A673 (cell line): Measurements from ENCODE around the gene CTDSP2. TPM values are rescaled to one million over a fixed set of nuclear protein-coding genes. Genes with fewer than 3 reads are reported as not detected.

ENCODE experiments used
- BruUV-seq: library from RNA; stranded (reverse); fragments of 400-500 nt; replicated peaks from 2 replicates; lab custom pipeline; 2021; lab: Mats Ljungman, UMichigan
- CTCF ChIA-PET: fragments of 300-600 bp; sonication (Branson Sonifier 250); formaldehyde crosslinking; loops from one replicate; lab custom pipeline; 2022; ENCODE audit warnings: antibody characterized with exemption; lab: Charles Lee
- POLR2A ChIA-PET: fragments of 300-600 bp; sonication (Branson Sonifier 250); formaldehyde crosslinking; loops from one replicate; lab custom pipeline; 2022; ENCODE audit warnings: antibody characterized with exemption; ENCODE audit not compliant: low non-redundant PET; lab: Charles Lee
- DNase-seq: peaks from one replicate; pipeline ENCODE4 v3.0.0-alpha.2; 2015; ENCODE audit warnings: low spot score
- H3K27ac ChIP-seq: fragments of 200-600 bp; sonication (generic); 2 replicates; pipeline ENCODE4 v1.5.1; 2016; ENCODE audit warnings: mixed run types, low read depth, mild to moderate bottlenecking, mixed read lengths, antibody characterized with exemption, low read length; ENCODE audit not compliant: poor library complexity, severe bottlenecking
- H3K27me3 ChIP-seq: fragments of 200-600 bp; sonication (generic); replicated peaks from 2 replicates; pipeline ENCODE4 v1.6.1; 2017; ENCODE audit warnings: mixed run types, low read depth, mild to moderate bottlenecking, mixed read lengths, antibody characterized with exemption, low read length; ENCODE audit not compliant: insufficient read depth, poor library complexity
- H3K36me3 ChIP-seq: fragments of 200-600 bp; sonication (generic); 2 replicates; pipeline ENCODE4 v1.6.1; 2016; ENCODE audit warnings: mixed run types, mild to moderate bottlenecking, mixed read lengths, antibody characterized with exemption, low read length; ENCODE audit not compliant: insufficient read depth, poor library complexity, severe bottlenecking
- H3K4me1 ChIP-seq: fragments of 200-600 bp; sonication (generic); 2 replicates; pipeline ENCODE4 v1.6.1; 2017; ENCODE audit warnings: mixed run types, mild to moderate bottlenecking, mixed read lengths, antibody characterized with exemption, low read length; ENCODE audit not compliant: insufficient read depth, poor library complexity, severe bottlenecking
- H3K4me3 ChIP-seq: fragments of 200-600 bp; sonication (generic); 2 replicates; pipeline ENCODE4 v1.5.1; 2016; ENCODE audit warnings: low read depth, mixed run types, mild to moderate bottlenecking, mixed read lengths, low read length; ENCODE audit not compliant: poor library complexity, severe bottlenecking
- H3K9me3 ChIP-seq: fragments of 200-600 bp; sonication (generic); 2 replicates; pipeline ENCODE4 v1.6.1; 2016; ENCODE audit warnings: mixed run types, low read depth, mild to moderate bottlenecking, mixed read lengths, antibody characterized with exemption, low read length; ENCODE audit not compliant: poor library complexity, severe bottlenecking
- CTCF ChIP-seq: fragments of 300-800, 200-600 bp; sonication (generic); conservative IDR thresholded peaks from 2 replicates; pipeline ENCODE4 v1.5.1; 2017; ENCODE audit warnings: low read depth, mild to moderate bottlenecking, antibody characterized with exemption, low read length, moderate library complexity, mixed read lengths
- EZH2 ChIP-seq: fragments of 200-600 bp; sonication (generic); IDR thresholded peaks from 2 replicates; pipeline ENCODE4 v1.6.1; 2017; ENCODE audit warnings: borderline replicate concordance, low read depth, mild to moderate bottlenecking, mixed read lengths, antibody characterized with exemption, low read length; ENCODE audit not compliant: poor library complexity, severe bottlenecking
- intact Hi-C: fragments of 100-400 bp; cut with micrococcal nuclease; formaldehyde crosslinking; loops from one replicate; pipeline ENCODE4 v1.10.0; 2022; ENCODE audit not compliant: unreplicated experiment
- total RNA-seq: library from RNA; stranded (reverse); gene quantifications from 2 replicates; pipeline ENCODE4 v1.2.3, GENCODE V29; 2021

The CTDSP2 gene
- total RNA-seq, 1 experiment from 2014 or later = 115 TPM

GRCh38 chr12:57854965-57855364 lies 8.4 kb upstream of the CTDSP2 start:
- H3K4me3 ChIP-seq = no peak overlapping the region
- intact Hi-C loops = no loop called here
- no TSS peak for BruUV-seq
- no peak overlapping the region for H3K27ac ChIP-seq
- CTCF ChIA-PET = interaction anchor here (0.6 kb wide), 1 partner anchor 55 kb away, joined by 4 read pairs; no protein-coding TSS in a partner anchor
- H3K9me3 ChIP-seq = no peaks in the 10 kb centered on the region
- no peaks in the 10 kb centered on the region for H3K27me3 ChIP-seq
- TF ChIP-seq CTCF = no peak
- POLR2A ChIA-PET = no interaction called here
- DNase-seq = no peak
- no peaks in the 10 kb centered on the region for H3K36me3 ChIP-seq
- peaks cover 3% of the 10 kb centered on the region for H3K4me1 ChIP-seq

DNA sequence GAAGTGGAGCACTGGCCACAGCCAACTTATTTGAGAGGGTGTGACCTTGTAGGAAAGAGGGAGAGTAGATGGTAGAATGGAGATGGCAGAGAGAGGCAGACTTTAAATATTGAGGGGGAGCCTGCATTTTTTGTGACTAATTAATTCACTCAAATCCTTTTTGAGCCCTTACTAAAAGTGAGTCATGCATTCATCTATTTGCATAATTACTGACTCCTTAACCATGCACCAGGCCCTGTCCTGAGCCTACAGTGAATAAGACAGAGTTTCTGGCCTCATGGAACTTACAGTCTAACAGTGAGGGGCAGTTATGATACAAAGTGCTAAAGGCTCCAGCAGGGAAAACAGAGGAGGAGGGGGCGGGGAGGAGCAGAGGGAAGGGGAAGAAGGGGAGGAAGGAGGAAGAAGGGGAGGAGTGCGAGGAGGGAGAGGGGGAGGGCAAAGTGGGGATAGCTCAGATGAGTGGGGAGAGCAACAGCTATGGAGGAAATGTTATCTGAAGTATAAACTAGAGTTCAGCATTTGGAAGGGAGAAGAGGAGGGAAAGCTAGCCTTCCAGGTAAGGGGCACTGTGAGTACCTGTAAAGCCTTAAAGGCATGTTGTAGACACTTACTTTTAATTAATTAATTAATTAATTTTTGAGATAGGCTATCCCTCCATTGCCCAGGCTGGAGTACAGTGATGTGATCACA lies 7.5 kb upstream of the CTDSP2 start:
- TF ChIP-seq EZH2 (no peak), CTCF (no peak)
- intact Hi-C loops = no loop called here
- Histone ChIP-seq H3K27me3 (no peaks in the 10 kb centered on the region), H3K4me3 (no peak overlapping the region), H3K4me1 (peaks cover 3% of the 10 kb centered on the region), H3K36me3 (no peaks in the 10 kb centered on the region), H3K9me3 (no peaks in the 10 kb centered on the region), H3K27ac (no peak overlapping the region)
- CTCF ChIA-PET = no interaction called here
- peak; percentile 54 for DNase-seq
- no TSS peak for BruUV-seq
- POLR2A ChIA-PET = interaction anchor here (0.6 kb wide), 1 partner anchor 13 kb away, joined by 5 read pairs; no protein-coding TSS in a partner anchor

GRCh38 chr12:57852620-57853500 lies 6.3 kb upstream of the CTDSP2 start:
- TF ChIP-seq CTCF (no peak), EZH2 (no peak)
- Histone ChIP-seq H3K4me3 (no peak overlapping the region), H3K27ac (no peak overlapping the region), H3K36me3 (no peaks in the 10 kb centered on the region), H3K4me1 (peaks cover 3% of the 10 kb centered on the region), H3K27me3 (no peaks in the 10 kb centered on the region), H3K9me3 (no peaks in the 10 kb centered on the region)
- intact Hi-C loops = no loop called here
- no TSS peak for BruUV-seq
- CTCF ChIA-PET = interaction anchor here (0.6 kb wide), 1 partner anchor 19 kb away, joined by 9 read pairs; no protein-coding TSS in a partner anchor
- POLR2A ChIA-PET = no interaction called here
- DNase-seq = no peak
